WTC11 (cell line): Measurements from ENCODE around the gene PGBD1.

Experiments
- CREB1 ChIP-seq: sonication (generic); formaldehyde crosslinking; IDR thresholded peaks from 2 replicates; pipeline ENCODE4 v1.8.0; 2023; ENCODE audit warnings: mild to moderate bottlenecking, missing genetic modification reagents
- GABPB1 ChIP-seq: sonication (generic); formaldehyde crosslinking; IDR thresholded peaks from 2 replicates; pipeline ENCODE4 v1.8.1; 2023; ENCODE audit warnings: mild to moderate bottlenecking, missing genetic modification reagents
- NR1H2 ChIP-seq: sonication (generic); formaldehyde crosslinking; IDR thresholded peaks from 2 replicates; pipeline ENCODE4 v1.9.0; 2021; ENCODE audit warnings: mild to moderate bottlenecking, moderate library complexity, missing genetic modification reagents
- ZNF317 ChIP-seq: sonication (generic); formaldehyde crosslinking; IDR thresholded peaks from 2 replicates; pipeline ENCODE4 v1.8.1; 2023; ENCODE audit warnings: low read depth, mild to moderate bottlenecking, moderate library complexity, missing genetic modification reagents, borderline replicate concordance
- TF ChIP-seq, protein P1 (sequence below): fragments of 200-600 bp; IDR thresholded peaks from 2 replicates; pipeline ENCODE4 v1.8.0; 2022; ENCODE audit warnings: antibody characterized with exemption
- TF ChIP-seq, protein P2 (sequence below): sonication (generic); formaldehyde crosslinking; IDR thresholded peaks from 2 replicates; pipeline ENCODE4 v1.8.0; 2022; ENCODE audit warnings: mild to moderate bottlenecking, missing genetic modification reagents
- TF ChIP-seq, protein P3 (sequence below): sonication (generic); formaldehyde crosslinking; IDR thresholded peaks from 2 replicates; pipeline ENCODE4 v1.8.1; 2022; ENCODE audit warnings: mild to moderate bottlenecking, missing genetic modification reagents, moderate library complexity, borderline replicate concordance

DNA sequence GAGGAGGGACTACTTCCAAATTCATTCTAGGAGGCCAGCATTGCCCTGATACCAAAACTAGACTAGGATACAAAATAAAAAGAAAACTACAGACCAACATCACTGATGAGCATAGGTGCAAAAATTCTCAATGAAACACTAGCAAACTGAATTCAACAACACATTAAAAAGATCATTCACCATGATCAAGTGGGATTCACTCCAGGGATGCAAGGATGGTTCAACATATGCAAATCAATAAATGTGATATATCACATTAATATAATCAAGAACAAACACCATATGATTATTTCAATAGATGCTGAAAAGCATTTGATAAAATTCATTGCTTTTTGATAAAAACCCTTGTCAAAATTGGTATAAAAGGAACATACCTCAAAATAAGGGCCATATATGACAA lies 10.2 kb downstream of the PGBD1 start:
- TF ChIP-seq, protein P1, sequence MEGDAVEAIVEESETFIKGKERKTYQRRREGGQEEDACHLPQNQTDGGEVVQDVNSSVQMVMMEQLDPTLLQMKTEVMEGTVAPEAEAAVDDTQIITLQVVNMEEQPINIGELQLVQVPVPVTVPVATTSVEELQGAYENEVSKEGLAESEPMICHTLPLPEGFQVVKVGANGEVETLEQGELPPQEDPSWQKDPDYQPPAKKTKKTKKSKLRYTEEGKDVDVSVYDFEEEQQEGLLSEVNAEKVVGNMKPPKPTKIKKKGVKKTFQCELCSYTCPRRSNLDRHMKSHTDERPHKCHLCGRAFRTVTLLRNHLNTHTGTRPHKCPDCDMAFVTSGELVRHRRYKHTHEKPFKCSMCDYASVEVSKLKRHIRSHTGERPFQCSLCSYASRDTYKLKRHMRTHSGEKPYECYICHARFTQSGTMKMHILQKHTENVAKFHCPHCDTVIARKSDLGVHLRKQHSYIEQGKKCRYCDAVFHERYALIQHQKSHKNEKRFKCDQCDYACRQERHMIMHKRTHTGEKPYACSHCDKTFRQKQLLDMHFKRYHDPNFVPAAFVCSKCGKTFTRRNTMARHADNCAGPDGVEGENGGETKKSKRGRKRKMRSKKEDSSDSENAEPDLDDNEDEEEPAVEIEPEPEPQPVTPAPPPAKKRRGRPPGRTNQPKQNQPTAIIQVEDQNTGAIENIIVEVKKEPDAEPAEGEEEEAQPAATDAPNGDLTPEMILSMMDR: no peak
- TF ChIP-seq, protein P2, sequence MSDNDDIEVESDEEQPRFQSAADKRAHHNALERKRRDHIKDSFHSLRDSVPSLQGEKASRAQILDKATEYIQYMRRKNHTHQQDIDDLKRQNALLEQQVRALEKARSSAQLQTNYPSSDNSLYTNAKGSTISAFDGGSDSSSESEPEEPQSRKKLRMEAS (CRISPR knock-in tag): no peak
- TF ChIP-seq, protein P3, sequence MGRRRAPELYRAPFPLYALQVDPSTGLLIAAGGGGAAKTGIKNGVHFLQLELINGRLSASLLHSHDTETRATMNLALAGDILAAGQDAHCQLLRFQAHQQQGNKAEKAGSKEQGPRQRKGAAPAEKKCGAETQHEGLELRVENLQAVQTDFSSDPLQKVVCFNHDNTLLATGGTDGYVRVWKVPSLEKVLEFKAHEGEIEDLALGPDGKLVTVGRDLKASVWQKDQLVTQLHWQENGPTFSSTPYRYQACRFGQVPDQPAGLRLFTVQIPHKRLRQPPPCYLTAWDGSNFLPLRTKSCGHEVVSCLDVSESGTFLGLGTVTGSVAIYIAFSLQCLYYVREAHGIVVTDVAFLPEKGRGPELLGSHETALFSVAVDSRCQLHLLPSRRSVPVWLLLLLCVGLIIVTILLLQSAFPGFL (CRISPR knock-in tag): no peak
- no peak for TF ChIP-seq GABPB1
- TF ChIP-seq CREB1: no peak
- TF ChIP-seq ZNF317 (CRISPR knock-in tag): no peak
- TF ChIP-seq NR1H2 (CRISPR knock-in tag): no peak
